GM18909 (cell line): ENCODE data around the gene ZNF408.

Source experiments
- ATAC-seq: cut with Tn5 transposase; IDR thresholded peaks from one replicate; pipeline ENCODE4 v1.9.1; 2021; ENCODE audit warnings: mild to moderate bottlenecking; ENCODE audit not compliant: unreplicated experiment, poor library complexity

Gene ZNF408

GRCh38 chr11:46675288-46675851 is 25.5 kb upstream of the ZNF408 start:
- ATAC-seq: no peak

- ATAC-seq: no peak
These were observed 24.9 kb upstream of the ZNF408 start for GRCh38 chr11:46675949-46676348.

- ATAC-seq: no peak
These were observed 24.2 kb upstream of the ZNF408 start for GRCh38 chr11:46676436-46677158.

- no peak for ATAC-seq
These were observed 23.7 kb upstream of the ZNF408 start for GRCh38 chr11:46677169-46677568.

GRCh38 chr11:46677991-46678740 is 22.7 kb upstream of the ZNF408 start:
- no peak for ATAC-seq

- ATAC-seq: no peak
These were observed 22.1 kb upstream of the ZNF408 start for GRCh38 chr11:46678741-46679130.

GRCh38 chr11:46679241-46680163 is 21.3 kb upstream of the ZNF408 start:
- ATAC-seq: no peak

GRCh38 chr11:46680164-46680760 is 20.6 kb upstream of the ZNF408 start:
- ATAC-seq: no peak

GRCh38 chr11:46680815-46681214 is 20.0 kb upstream of the ZNF408 start:
- no peak for ATAC-seq

- no peak for ATAC-seq
These were observed 19.0 kb upstream of the ZNF408 start for GRCh38 chr11:46681814-46682213.

GRCh38 chr11:46682773-46683752 is 17.8 kb upstream of the ZNF408 start:
- no peak for ATAC-seq

GRCh38 chr11:46684367-46684766 is 16.5 kb upstream of the ZNF408 start:
- no peak for ATAC-seq

GRCh38 chr11:46686886-46687795 is 13.7 kb upstream of the ZNF408 start:
- ATAC-seq: no peak

GRCh38 chr11:46690702-46691101 is 10.1 kb upstream of the ZNF408 start:
- ATAC-seq: no peak

- no peak for ATAC-seq
These were observed 8.4 kb upstream of the ZNF408 start for GRCh38 chr11:46692450-46692849.

GRCh38 chr11:46693597-46694012 is 7.2 kb upstream of the ZNF408 start:
- ATAC-seq: no peak

GRCh38 chr11:46694072-46694471 is 6.8 kb upstream of the ZNF408 start:
- no peak for ATAC-seq

GRCh38 chr11:46694607-46695006 is 6.2 kb upstream of the ZNF408 start:
- ATAC-seq: no peak
